ENCODE results near the gene BIN2.

- TF ChIP-seq POLR2AphosphoS5 (IDR thresholded peaks at IDR 0.05; ENCODE audit: low read depth, low read length) (no peak), POLR2A (IDR thresholded peaks at IDR 0.05; ENCODE audit: low read depth, low read length) (no peak), TAF1 (IDR thresholded peaks at IDR 0.05; ENCODE audit: low read depth, low read length) (no peak), POU2F2 (IDR thresholded peaks at IDR 0.05; ENCODE audit: low read depth, low read length) (no peak), PAX5 (IDR thresholded peaks at IDR 0.05; ENCODE audit: insufficient read depth, low read length, severe bottlenecking) (no peak), SPI1 (IDR thresholded peaks at IDR 0.05; ENCODE audit: low read depth, low read length) (no peak)
These were observed 69.4 kb downstream of the BIN2 start for GRCh38 chr12:51254536-51254935.

All from GM12891 (cell line).